SK-N-SH (cell line): ENCODE data around the gene PARD3. TPM values are rescaled to one million over a fixed set of nuclear protein-coding genes. Genes with fewer than 3 reads are reported as not detected.

Source experiments
- CTCF ChIA-PET: fragments of 300-600, 350-600 bp; formaldehyde crosslinking; extraction: SDS; loops from one replicate; lab custom pipeline; 2021; lab: Yijun Ruan, JAX
- POLR2A ChIA-PET: fragments of 350-600 bp; sonication (Branson Sonifier 250); formaldehyde crosslinking; extraction: SDS; loops from one replicate; lab custom pipeline; 2020; ENCODE audit warnings: antibody characterized with exemption, inconsistent platforms; lab: Yijun Ruan, JAX
- DNase-seq: peaks from one replicate; pipeline ENCODE4 v3.0.0; 2012
- H2AFZ ChIP-seq: fragments of 200-600 bp; sonication (generic); 2 replicates; pipeline ENCODE4 v1.8.1; 2016; ENCODE audit warnings: antibody characterized with exemption, mild to moderate bottlenecking, low read depth
- H3F3A ChIP-seq: fragments of 200-600 bp; sonication (generic); replicated peaks from 2 replicates; pipeline ENCODE3; 2016; ENCODE audit warnings: antibody characterized with exemption, mild to moderate bottlenecking; ENCODE audit not compliant: insufficient read depth
- H3K27ac ChIP-seq, 2 experiments: fragments of 200-500 bp in 1 of 2; fragments of 200-600 bp in 1 of 2; sonication (Bioruptor generic) in 1 of 2; sonication (generic), shearing (Covaris generic) in 1 of 2; 2 replicates each; pipeline versions ENCODE4 v1.5.1 to v1.6.1; 2014 to 2016; ENCODE audit warnings: low read depth in 2 of 2, inconsistent platforms in 1 of 2, low read length in 1 of 2, mild to moderate bottlenecking in 1 of 2, mixed read lengths in 1 of 2
- H3K27me3 ChIP-seq: fragments of 200-600 bp; sonication (generic), shearing (Covaris generic); 2 replicates; pipeline ENCODE4 v1.6.1; 2016; ENCODE audit warnings: mixed run types; ENCODE audit not compliant: insufficient read depth
- H3K36me3 ChIP-seq, 2 experiments: fragments of 200-500 bp in 1 of 2; fragments of 200-600 bp in 1 of 2; sonication (Bioruptor generic) in 1 of 2; sonication (generic) in 1 of 2; replicated peaks in 1 of 2; 2 replicates each; pipeline versions ENCODE3 to v1.5.1; 2014 to 2016; ENCODE audit warnings: low read length in 1 of 2, mild to moderate bottlenecking in 1 of 2; ENCODE audit not compliant: insufficient read depth in 2 of 2, control insufficient read depth in 1 of 2
- H3K4me1 ChIP-seq, 2 experiments: fragments of 200-500 bp in 1 of 2; fragments of 200-600 bp in 1 of 2; sonication (Bioruptor generic) in 1 of 2; sonication (generic), shearing (Covaris generic) in 1 of 2; 2 replicates each; pipeline versions ENCODE4 v1.5.1 to v1.6.1; 2014 to 2016; ENCODE audit warnings: low read depth in 1 of 2, low read length in 1 of 2, mixed run types in 1 of 2; ENCODE audit not compliant: insufficient read depth in 2 of 2, control insufficient read depth in 1 of 2
- H3K4me2 ChIP-seq: fragments of 200-600 bp; sonication (generic), shearing (Covaris generic); 2 replicates; pipeline ENCODE4 v1.6.1; 2017; ENCODE audit warnings: mixed run types
- H3K4me3 ChIP-seq, 2 experiments: fragments of 200-500 bp in 1 of 2; fragments of 200-600 bp in 1 of 2; sonication (Bioruptor generic) in 1 of 2; sonication (generic), shearing (Covaris generic) in 1 of 2; 2 replicates each; pipeline versions ENCODE4 v1.5.1 to v1.8.1; 2014 to 2016; ENCODE audit warnings: low read depth in 2 of 2, inconsistent platforms in 1 of 2, low read length in 1 of 2, mild to moderate bottlenecking in 1 of 2, mixed read lengths in 1 of 2, moderate library complexity in 1 of 2
- H3K79me2 ChIP-seq: fragments of 200-600 bp; sonication (generic); 2 replicates; pipeline ENCODE4 v1.8.1; 2017; ENCODE audit warnings: mild to moderate bottlenecking; ENCODE audit not compliant: insufficient read depth
- H3K9ac ChIP-seq: fragments of 200-600 bp; sonication (generic); 2 replicates; pipeline ENCODE4 v1.6.1; 2017; ENCODE audit warnings: mixed run types
- H3K9me2 ChIP-seq: fragments of 200-600 bp; sonication (generic); 2 replicates; pipeline ENCODE4 v1.6.1; 2017; ENCODE audit warnings: mixed run types
- H3K9me3 ChIP-seq: fragments of 200-600 bp; sonication (generic); 2 replicates; pipeline ENCODE4 v1.6.1; 2017; ENCODE audit warnings: mixed run types, mild to moderate bottlenecking, moderate library complexity
- H4K20me1 ChIP-seq: fragments of 200-600 bp; sonication (generic); 2 replicates; pipeline ENCODE4 v1.6.1; 2017; ENCODE audit warnings: mild to moderate bottlenecking, mixed run types; ENCODE audit not compliant: insufficient read depth
- CHD2 ChIP-seq: fragments of 150-350 bp; IDR thresholded peaks from 2 replicates; pipeline ENCODE4 v1.6.1; 2018; ENCODE audit warnings: low read length; ENCODE audit not compliant: partially characterized antibody
- CTCF ChIP-seq: fragments of 200-600 bp; sonication (generic); IDR thresholded peaks from 2 replicates; pipeline ENCODE4 v1.6.1; 2017; ENCODE audit warnings: antibody characterized with exemption, mild to moderate bottlenecking, moderate library complexity
- ELF1 ChIP-seq: IDR thresholded peaks from 2 replicates; pipeline ENCODE4 v1.4.0; 2012
- EZH2phosphoT487 ChIP-seq: fragments of 200-600 bp; sonication (generic); IDR thresholded peaks from 2 replicates; pipeline ENCODE4 v1.6.1; 2017; ENCODE audit warnings: low read depth, mixed run types, mild to moderate bottlenecking, antibody characterized with exemption, moderate library complexity, borderline replicate concordance
- GABPA ChIP-seq: IDR thresholded peaks from 2 replicates; pipeline ENCODE4 v1.4.0; 2012; ENCODE audit warnings: low read depth, mild to moderate bottlenecking
- GATA2 ChIP-seq: sonication (generic); formaldehyde crosslinking; IDR thresholded peaks from 2 replicates; pipeline ENCODE4 v1.5.0; 2020; ENCODE audit warnings: mild to moderate bottlenecking, missing genetic modification reagents
- MEF2A ChIP-seq: IDR thresholded peaks from 2 replicates; pipeline ENCODE4 v1.4.0; 2012; ENCODE audit warnings: low read depth, borderline replicate concordance
- PBX3 ChIP-seq: IDR thresholded peaks from 2 replicates; pipeline ENCODE4; 2012
- RXRA ChIP-seq: IDR thresholded peaks from 2 replicates; pipeline ENCODE4 v1.4.0; 2012; ENCODE audit warnings: low read depth, mild to moderate bottlenecking, borderline replicate concordance
- SMC3 ChIP-seq: IDR thresholded peaks from 2 replicates; pipeline ENCODE4 v1.6.1; 2012; ENCODE audit warnings: low read depth, low read length, improper control_type of control experiment
- WGBS: methylation state at CpG from one replicate; pipeline ENCODE4 v1.1.6; 2017; ENCODE audit warnings: low lambda C conversion rate; 5-methylcytosine and 5-hydroxymethylcytosine counted together
- polyA plus RNA-seq, 3 experiments: library from polyadenylated mRNA; depleted of rRNA; stranded (reverse); fragments of >200 nt; gene quantifications; 2 replicates each; pipeline ENCODE4 v1.2.3, GENCODE V29; 2012

PARD3 gene
- polyA plus RNA-seq, 1 of the 3 experiments (the other 2 are of a cell fraction): 29.4 TPM

GRCh38 chr10:34161777-34162370, 653.2 kb downstream of the PARD3 start:
- no peak overlapping the region for H3K4me2 ChIP-seq
- H4K20me1 ChIP-seq: no peaks in the 10 kb centered on the region
- WGBS: 92% methylated on average over 7 of the region's 7 CpGs
- H2AFZ ChIP-seq: no peak overlapping the region
- H3K9ac ChIP-seq: no peak overlapping the region
- no peak overlapping the region for H3K4me3 ChIP-seq
- H3K79me2 ChIP-seq: no peaks in the 10 kb centered on the region
- no peak for DNase-seq
- no peaks in the 10 kb centered on the region for H3K27me3 ChIP-seq
- peaks cover 7% of the 10 kb centered on the region for H3F3A ChIP-seq
- H3K9me2 ChIP-seq: no peaks in the 10 kb centered on the region
- no peaks in the 10 kb centered on the region for H3K9me3 ChIP-seq
- H3K4me1 ChIP-seq: peaks cover under 1 to 3% of the 10 kb centered on the region in 2 experiments; a peak in 1 of 4 replicates
- CTCF ChIA-PET: interaction anchor here (1.4 kb wide), 1 partner anchor 23 kb away, joined by 4 read pairs; no protein-coding TSS in a partner anchor
- no peak overlapping the region for H3K27ac ChIP-seq
- TF ChIP-seq GABPA (no peak), MEF2A (no peak), CHD2 (no peak), PBX3 (no peak), ELF1 (no peak), RXRA (no peak), EZH2phosphoT487 (no peak)
- H3K36me3 ChIP-seq: no peaks in the 10 kb centered on the region
- POLR2A ChIA-PET: no interaction called here

GRCh38 chr10:34160595-34160994, 654.5 kb downstream of the PARD3 start:
- no peak for TF ChIP-seq SMC3
- no peak for TF ChIP-seq CTCF
- no peak for TF ChIP-seq GATA2
- TF ChIP-seq, all 33 proteins: peak for 0
- Histone ChIP-seq H3K79me2 (no peaks in the 10 kb centered on the region), H3K27me3 (no peaks in the 10 kb centered on the region), H3K4me1 (peaks cover 3 to 7% of the 10 kb centered on the region in 2 experiments; a peak in 2 of 4 replicates), H3K9me2 (no peaks in the 10 kb centered on the region), H2AFZ (no peak overlapping the region), H3K27ac (no peak overlapping the region), H3K4me3 (no peak overlapping the region), H3K9ac (no peak overlapping the region), H3K4me2 (no peak overlapping the region), H4K20me1 (no peaks in the 10 kb centered on the region), H3K36me3 (no peaks in the 10 kb centered on the region), H3K9me3 (no peaks in the 10 kb centered on the region), H3F3A (peaks cover 7% of the 10 kb centered on the region)
- DNase-seq: no peak
- ChIA-PET CTCF (no interaction called here), POLR2A (no interaction called here)
- WGBS: 98% methylated on average over 3 of the region's 3 CpGs
